Neural progenitor cell (in vitro differentiated cells): ENCODE results near the gene MARS1. TPM values are rescaled to one million over a fixed set of nuclear protein-coding genes. Genes with fewer than 3 reads are reported as not detected.

Experiments
- DNase-seq: peaks from one replicate; pipeline ENCODE4 v3.0.0-alpha.2; 2016; ENCODE audit warnings: low spot score
- H2AFZ ChIP-seq: fragments of 200-600 bp; sonication (generic); replicated peaks from 2 replicates; pipeline ENCODE4 v1.6.1; 2016; ENCODE audit warnings: antibody characterized with exemption
- H3F3A ChIP-seq: fragments of 200-600 bp; sonication (generic); 2 replicates; pipeline ENCODE4 v1.6.1; 2016; ENCODE audit warnings: antibody characterized with exemption, low read depth
- H3K27ac ChIP-seq: fragments of 200-600 bp; sonication (generic); 2 replicates; pipeline ENCODE4 v1.5.1; 2016; ENCODE audit warnings: mild to moderate bottlenecking
- H3K27me3 ChIP-seq: fragments of 200-600 bp; sonication (generic); 2 replicates; pipeline ENCODE4 v1.6.1; 2016; ENCODE audit warnings: mild to moderate bottlenecking, moderate library complexity
- H3K36me3 ChIP-seq: fragments of 200-600 bp; sonication (generic); 2 replicates; pipeline ENCODE4 v1.5.1; 2016
- H3K4me1 ChIP-seq: fragments of 200-600 bp; sonication (generic); 2 replicates; pipeline ENCODE4 v1.6.1; 2016; ENCODE audit warnings: mixed run types
- H3K4me2 ChIP-seq: fragments of 200-600 bp; sonication (generic); 2 replicates; pipeline ENCODE4 v1.6.1; 2016
- H3K4me3 ChIP-seq: fragments of 200-600 bp; sonication (generic); 2 replicates; pipeline ENCODE4 v1.5.1; 2016
- H3K79me2 ChIP-seq: fragments of 200-600 bp; sonication (generic); 2 replicates; pipeline ENCODE4 v1.6.1; 2016; ENCODE audit warnings: low read depth
- H3K9ac ChIP-seq: fragments of 200-600 bp; sonication (generic); 2 replicates; pipeline ENCODE4 v1.6.1; 2016
- H3K9me3 ChIP-seq: fragments of 200-600 bp; sonication (generic); 2 replicates; pipeline ENCODE4 v1.5.1; 2016; ENCODE audit warnings: low read depth
- H4K20me1 ChIP-seq: fragments of 200-600 bp; sonication (generic); 2 replicates; pipeline ENCODE4 v1.6.1; 2016; ENCODE audit warnings: low read depth
- H3K27ac Mint-ChIP-seq: 3 replicates; pipeline ENCODE4 v1.8.0; 2021; ENCODE audit warnings: mixed read lengths
- H3K27me3 Mint-ChIP-seq: 2 replicates; pipeline ENCODE4 v1.8.0; 2022; ENCODE audit warnings: low read depth, mild to moderate bottlenecking, inconsistent platforms, moderate library complexity, mixed read lengths; ENCODE audit not compliant: insufficient read depth
- H3K36me3 Mint-ChIP-seq: 3 replicates; pipeline ENCODE4 v1.8.0; 2021; ENCODE audit warnings: mixed read lengths
- H3K4me1 Mint-ChIP-seq: 3 replicates; pipeline ENCODE4 v1.8.0; 2021; ENCODE audit warnings: mixed read lengths
- H3K4me3 Mint-ChIP-seq: 3 replicates; pipeline ENCODE4 v1.8.0; 2021; ENCODE audit warnings: mild to moderate bottlenecking, moderate library complexity, mixed read lengths
- H3K9me3 Mint-ChIP-seq: 3 replicates; pipeline ENCODE4 v1.8.0; 2020; ENCODE audit warnings: mixed read lengths
- CTCF ChIP-seq: fragments of 200-600 bp; sonication (generic); IDR thresholded peaks from 2 replicates; pipeline ENCODE4 v1.5.1; 2017; ENCODE audit warnings: antibody characterized with exemption, mild to moderate bottlenecking
- EZH2 ChIP-seq: fragments of 200-600 bp; sonication (generic); IDR thresholded peaks from 2 replicates; pipeline ENCODE4 v1.6.1; 2017; ENCODE audit warnings: antibody characterized with exemption, mild to moderate bottlenecking, moderate library complexity
- EZH2phosphoT487 ChIP-seq: fragments of 200-600 bp; sonication (generic); IDR thresholded peaks from 2 replicates; pipeline ENCODE4 v1.6.1; 2017; ENCODE audit warnings: antibody characterized with exemption
- microRNA counts: library from miRNA; unstranded; fragments of <30 nt; microRNA quantifications from one replicate; lab custom pipeline; 2016
- microRNA-seq: library from miRNA; unstranded; fragments of <30 nt; microRNA quantifications from one replicate; pipeline ENCODE4, GENCODE V29; 2016
- small RNA-seq: library from RNA; depleted of rRNA; stranded (forward); fragments of <200 nt; gene quantifications from one replicate; pipeline ENCODE3, GENCODE V24; 2015
- total RNA-seq: library from RNA; depleted of rRNA; stranded (reverse); fragments of >200 nt; gene quantifications from 2 replicates; pipeline ENCODE4 v1.2.3, GENCODE V29; 2015; ENCODE audit warnings: low replicate concordance

Gene MARS1
- total RNA-seq, 1 donor from 2014 or later, result 109 TPM

- Mint-ChIP-seq H3K4me1 (no peaks in the 10 kb centered on the region), H3K9me3 (no peaks in the 10 kb centered on the region), H3K36me3 (peaks cover 10% of the 10 kb centered on the region), H3K27ac (no peak overlapping the region), H3K27me3 (peaks cover 7% of the 10 kb centered on the region), H3K4me3 (no peak overlapping the region)
- Histone ChIP-seq H3K9me3 (no peaks in the 10 kb centered on the region), H3K27me3 (no peaks in the 10 kb centered on the region), H4K20me1 (no peaks in the 10 kb centered on the region), H3K4me2 (no peak overlapping the region), H3K4me1 (no peaks in the 10 kb centered on the region), H3K79me2 (peaks cover 16% of the 10 kb centered on the region), H3F3A (no peaks in the 10 kb centered on the region), H3K27ac (no peak overlapping the region), H3K36me3 (no peaks in the 10 kb centered on the region), H3K9ac (no peak overlapping the region), H2AFZ (no peak overlapping the region), H3K4me3 (no peak overlapping the region)
- no peak for TF ChIP-seq CTCF
- no peak for TF ChIP-seq EZH2phosphoT487
- TF ChIP-seq EZH2, result no peak
- no peak for DNase-seq
Measured at GRCh38 chr12:57563358-57563757, 75.5 kb downstream of the MARS1 start.

GRCh38 chr12:57564178-57564740, 76.4 kb downstream of the MARS1 start:
- no peaks in the 10 kb centered on the region for H3K36me3 ChIP-seq
- H3K4me3 ChIP-seq, result no peak overlapping the region
- peaks cover 10% of the 10 kb centered on the region for H3K36me3 Mint-ChIP-seq
- no peak overlapping the region for H3K27ac Mint-ChIP-seq
- H3K4me3 Mint-ChIP-seq, result no peak overlapping the region
- no peak overlapping the region for H3K4me2 ChIP-seq
- peaks cover 7% of the 10 kb centered on the region for H3K27me3 Mint-ChIP-seq
- H3K9me3 Mint-ChIP-seq, result no peaks in the 10 kb centered on the region
- no peaks in the 10 kb centered on the region for H4K20me1 ChIP-seq
- H3K9me3 ChIP-seq, result no peaks in the 10 kb centered on the region
- no peaks in the 10 kb centered on the region for H3K27me3 ChIP-seq
- H3F3A ChIP-seq, result no peaks in the 10 kb centered on the region
- H3K4me1 ChIP-seq, result no peaks in the 10 kb centered on the region
- no peaks in the 10 kb centered on the region for H3K4me1 Mint-ChIP-seq
- DNase-seq, result no peak
- no peak overlapping the region for H3K9ac ChIP-seq
- no peak for TF ChIP-seq EZH2phosphoT487
- no peak for TF ChIP-seq EZH2
- TF ChIP-seq CTCF, result no peak
- peaks cover 12% of the 10 kb centered on the region for H3K79me2 ChIP-seq
- no peak overlapping the region for H3K27ac ChIP-seq
- H2AFZ ChIP-seq, result no peak overlapping the region

MicroRNA genes within 50 kb of the gene (microRNA counts, 767-probe panel; counts per million panel counts)
- microRNA hsa-miR-616-3p (lab: Ali Mortazavi, UCI), result 460 counts per million, percentile 90 among the panel's probes with 10 or more counts

Small RNA genes within 50 kb of the gene (microRNA-seq; reads per million reads assigned to microRNA genes)
- not detected for gene MIR616
- gene MIR6758, result not detected

Small RNA genes within 50 kb of the gene (small RNA-seq; reads per million reads assigned to genes)
- gene MIR616, result not detected

Other genes starting within 250 kb of the MARS1 start
- gene STAC3, start 236.9 kb upstream of the MARS1 start, total RNA-seq, result 1.1 and 5.1 TPM in 2 replicates
- 29.9 and 40.0 TPM in 2 replicates for gene R3HDM2, start 57.0 kb upstream of the MARS1 start, total RNA-seq
- gene INHBC, start 53.3 kb upstream of the MARS1 start, total RNA-seq, result 0.06 TPM in 1 of 2 replicates, not detected in the other
- 2.6 TPM in 1 of 2 replicates, not detected in the other for gene INHBE, start 32.8 kb upstream of the MARS1 start, total RNA-seq
- gene GLI1, start 28.3 kb upstream of the MARS1 start, total RNA-seq, result 0.12 and 0.71 TPM in 2 replicates
- gene ARHGAP9, start 8.2 kb upstream of the MARS1 start, total RNA-seq, result 0.62 TPM in 1 of 2 replicates, not detected in the other
- 2.3 and 4.3 TPM in 2 replicates for gene DDIT3, start 32.4 kb downstream of the MARS1 start, total RNA-seq
- 3.6 and 5.4 TPM in 2 replicates for gene MBD6, start 34.8 kb downstream of the MARS1 start, total RNA-seq
- gene DCTN2, start 59.1 kb downstream of the MARS1 start, total RNA-seq, result 147 and 192 TPM in 2 replicates
- gene KIF5A, start 62.0 kb downstream of the MARS1 start, total RNA-seq, result 7.9 and 8.6 TPM in 2 replicates
- gene PIP4K2C, start 103.1 kb downstream of the MARS1 start, total RNA-seq, result 15.5 and 23.4 TPM in 2 replicates
- gene DTX3, start 116.8 kb downstream of the MARS1 start, total RNA-seq, result 56.4 and 67.9 TPM in 2 replicates
- 17.3 and 27.3 TPM in 2 replicates for gene ARHGEF25, start 123.4 kb downstream of the MARS1 start, total RNA-seq
- gene B4GALNT1, start 145.1 kb downstream of the MARS1 start, total RNA-seq, result 0.28 and 1.1 TPM in 2 replicates
- 107 and 113 TPM in 2 replicates for gene OS9, start 206.1 kb downstream of the MARS1 start, total RNA-seq